Measurements from ENCODE around the gene KRT13.

KRT13 gene

DNA sequence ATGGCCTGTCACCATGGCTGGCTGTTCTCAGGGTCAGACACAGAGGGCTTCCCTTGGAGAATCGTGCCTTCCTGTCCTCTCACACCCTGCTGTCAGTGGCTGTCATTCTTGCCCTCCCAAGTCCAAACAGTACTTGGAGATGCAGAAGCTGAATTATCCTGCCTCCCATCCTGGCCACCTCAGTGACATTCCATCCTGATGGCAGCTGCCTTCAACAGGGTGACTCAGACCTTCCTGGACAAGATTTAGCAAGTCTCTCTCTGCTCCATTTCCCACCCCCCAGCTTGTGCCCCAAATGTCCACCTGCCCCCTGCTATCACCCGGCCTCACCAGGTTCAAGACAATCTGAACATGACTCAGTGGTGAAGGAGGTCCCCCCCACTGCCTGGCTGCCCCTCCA lies 10.9 kb downstream of the KRT13 start:
- no CpG with 5 or more reads among the region's 2 CpGs for WGBS, 2 donors (ENCODE audit: extremely low coverage in 2 of 2, insufficient read length in 2 of 2, insufficient replicate concordance in 1 of 2)
- Histone ChIP-seq H2AK5ac (ENCODE audit: low read depth, low read length) (no peak overlapping the region), H2BK12ac (ENCODE audit: low read length) (no peak overlapping the region), H3K4me1 (ENCODE audit: control insufficient read depth in 2 of 2, insufficient read depth in 1 of 2, low read depth in 1 of 2, low read length in 2 of 2) (no peaks in the 10 kb centered on the region), H3K4me2 (ENCODE audit: insufficient read depth, low read length, poor library complexity, severe bottlenecking) (no peak overlapping the region), H2BK5ac (ENCODE audit: low read length) (no peak overlapping the region), H2AFZ (ENCODE audit: low read length) (no peak overlapping the region), H3K14ac (ENCODE audit: low read length) (peak overlapping the region; percentile 65), H3K36me3 (replicated peaks in 1 of 2; ENCODE audit: control insufficient read depth in 2 of 2, insufficient read depth in 2 of 2, low read length in 2 of 2) (no peaks in the 10 kb centered on the region), H3K4ac (ENCODE audit: low read length) (no peak overlapping the region), H3K9ac (ENCODE audit: low read depth, low read length, poor library complexity) (no peak overlapping the region), H4K91ac (ENCODE audit: low read depth, low read length, poor library complexity) (no peak overlapping the region), H3K4me3 (ENCODE audit: low read length in 2 of 2) (no peak overlapping the region), H3K9me3 (replicated peaks in 1 of 2; ENCODE audit: control insufficient read depth in 2 of 2, insufficient read depth in 1 of 2, low read depth in 1 of 2, low read length in 2 of 2) (no peaks in the 10 kb centered on the region), H3K79me1 (ENCODE audit: low read depth, low read length) (no peaks in the 10 kb centered on the region), H2BK120ac (ENCODE audit: low read depth, low read length) (no peak overlapping the region), H2BK15ac (ENCODE audit: low read length) (no peak overlapping the region), H3K27ac (replicated peaks; ENCODE audit: low read length) (no peak overlapping the region), H3K27me3 (ENCODE audit: control insufficient read depth in 3 of 3, insufficient read depth in 3 of 3, low read depth in 1 of 3, low read length in 3 of 3) (peaks cover 0 to 4% (median 0%) of the 10 kb centered on the region in 3 experiments), H4K8ac (ENCODE audit: low read depth, low read length) (no peak overlapping the region), H3K18ac (ENCODE audit: low read length) (no peak overlapping the region), H3K23ac (ENCODE audit: low read depth, low read length, poor library complexity) (no peak overlapping the region)
- no peak for DNase-seq (ENCODE audit: low spot score)

DNA sequence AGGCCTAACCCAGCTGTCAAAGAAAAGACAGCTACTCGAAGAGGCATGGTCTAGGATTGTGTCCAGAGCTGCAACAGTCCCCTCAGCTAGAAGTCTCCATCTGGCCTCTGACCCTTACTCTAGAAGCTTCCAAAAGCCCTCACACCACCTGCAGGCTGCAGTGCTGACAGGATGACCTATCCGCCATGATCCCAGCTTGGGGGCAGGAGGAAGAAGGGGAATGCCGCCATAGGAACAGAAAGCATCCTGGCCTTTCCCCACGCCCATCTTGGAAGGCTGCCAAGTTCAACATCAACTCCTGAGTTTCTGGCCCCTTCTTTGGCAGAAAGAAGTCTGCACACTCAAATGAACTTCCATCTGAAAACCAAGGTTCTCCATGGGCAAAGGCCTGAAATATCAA lies 12.6 kb downstream of the KRT13 start:
- Histone ChIP-seq H3K27ac (replicated peaks; ENCODE audit: low read length) (no peak overlapping the region), H3K14ac (ENCODE audit: low read length) (no peak overlapping the region), H3K9ac (ENCODE audit: low read depth, low read length, poor library complexity) (no peak overlapping the region), H3K79me1 (ENCODE audit: low read depth, low read length) (no peaks in the 10 kb centered on the region), H2BK15ac (ENCODE audit: low read length) (no peak overlapping the region), H2BK120ac (ENCODE audit: low read depth, low read length) (no peak overlapping the region), H3K27me3 (ENCODE audit: control insufficient read depth in 3 of 3, insufficient read depth in 3 of 3, low read depth in 1 of 3, low read length in 3 of 3) (peaks cover 0 to 14% (median 0%) of the 10 kb centered on the region in 3 experiments), H3K4me2 (ENCODE audit: insufficient read depth, low read length, poor library complexity, severe bottlenecking) (no peak overlapping the region), H3K4me3 (ENCODE audit: low read length in 2 of 2) (no peak overlapping the region), H3K36me3 (replicated peaks in 1 of 2; ENCODE audit: control insufficient read depth in 2 of 2, insufficient read depth in 2 of 2, low read length in 2 of 2) (no peaks in the 10 kb centered on the region), H2BK12ac (ENCODE audit: low read length) (no peak overlapping the region), H3K9me3 (replicated peaks in 1 of 2; ENCODE audit: control insufficient read depth in 2 of 2, insufficient read depth in 1 of 2, low read depth in 1 of 2, low read length in 2 of 2) (no peaks in the 10 kb centered on the region), H4K8ac (ENCODE audit: low read depth, low read length) (no peak overlapping the region), H2BK5ac (ENCODE audit: low read length) (no peak overlapping the region), H2AK5ac (ENCODE audit: low read depth, low read length) (no peak overlapping the region), H3K4ac (ENCODE audit: low read length) (no peak overlapping the region), H4K91ac (ENCODE audit: low read depth, low read length, poor library complexity) (no peak overlapping the region), H2AFZ (ENCODE audit: low read length) (no peak overlapping the region), H3K23ac (ENCODE audit: low read depth, low read length, poor library complexity) (no peak overlapping the region), H3K4me1 (ENCODE audit: control insufficient read depth in 2 of 2, insufficient read depth in 1 of 2, low read depth in 1 of 2, low read length in 2 of 2) (no peaks in the 10 kb centered on the region), H3K18ac (ENCODE audit: low read length) (no peak overlapping the region)
- no peak for DNase-seq (ENCODE audit: low spot score)
- WGBS, 2 donors (ENCODE audit: extremely low coverage in 2 of 2, insufficient read length in 2 of 2, insufficient replicate concordance in 1 of 2), result no CpG with 5 or more reads among the region's 4 CpGs

DNA sequence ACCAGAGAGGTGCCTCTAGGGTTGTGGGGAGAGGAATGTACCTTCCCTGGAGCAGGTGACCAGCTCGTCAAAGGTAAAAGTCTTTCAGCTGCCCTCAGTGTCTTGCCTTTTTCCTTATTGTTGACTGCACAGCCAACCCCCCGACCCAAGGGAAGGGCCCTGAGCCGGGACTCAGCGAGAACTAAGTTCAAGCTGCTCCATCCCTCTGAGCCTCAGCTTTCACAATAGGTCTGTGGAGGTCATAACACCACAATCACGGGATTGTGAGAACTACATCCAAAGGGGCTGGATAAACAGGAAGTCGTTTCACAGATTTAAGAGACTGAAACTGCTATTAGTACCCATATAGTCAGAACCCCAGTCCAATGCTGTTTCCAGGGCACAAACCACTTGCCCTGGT lies 13.1 kb downstream of the KRT13 start:
- Histone ChIP-seq H3K79me1 (ENCODE audit: low read depth, low read length) (no peaks in the 10 kb centered on the region), H4K8ac (ENCODE audit: low read depth, low read length) (no peak overlapping the region), H4K91ac (ENCODE audit: low read depth, low read length, poor library complexity) (no peak overlapping the region), H3K9me3 (replicated peaks in 1 of 2; ENCODE audit: control insufficient read depth in 2 of 2, insufficient read depth in 1 of 2, low read depth in 1 of 2, low read length in 2 of 2) (no peaks in the 10 kb centered on the region), H2AK5ac (ENCODE audit: low read depth, low read length) (no peak overlapping the region), H2BK120ac (ENCODE audit: low read depth, low read length) (no peak overlapping the region), H3K4me1 (ENCODE audit: control insufficient read depth in 2 of 2, insufficient read depth in 1 of 2, low read depth in 1 of 2, low read length in 2 of 2) (no peaks in the 10 kb centered on the region), H2BK15ac (ENCODE audit: low read length) (no peak overlapping the region), H3K4me3 (ENCODE audit: low read length in 2 of 2) (no peak overlapping the region), H3K9ac (ENCODE audit: low read depth, low read length, poor library complexity) (no peak overlapping the region), H2AFZ (ENCODE audit: low read length) (no peak overlapping the region), H3K4ac (ENCODE audit: low read length) (no peak overlapping the region), H2BK12ac (ENCODE audit: low read length) (no peak overlapping the region), H3K36me3 (replicated peaks in 1 of 2; ENCODE audit: control insufficient read depth in 2 of 2, insufficient read depth in 2 of 2, low read length in 2 of 2) (no peaks in the 10 kb centered on the region), H3K23ac (ENCODE audit: low read depth, low read length, poor library complexity) (no peak overlapping the region), H3K14ac (ENCODE audit: low read length) (no peak overlapping the region), H3K4me2 (ENCODE audit: insufficient read depth, low read length, poor library complexity, severe bottlenecking) (no peak overlapping the region), H3K27ac (replicated peaks; ENCODE audit: low read length) (no peak overlapping the region), H3K18ac (ENCODE audit: low read length) (no peak overlapping the region), H3K27me3 (ENCODE audit: control insufficient read depth in 3 of 3, insufficient read depth in 3 of 3, low read depth in 1 of 3, low read length in 3 of 3) (peaks cover 0 to 16% (median 0%) of the 10 kb centered on the region in 3 experiments), H2BK5ac (ENCODE audit: low read length) (no peak overlapping the region)
- no peak for DNase-seq (ENCODE audit: low spot score)
- no CpG with 5 or more reads among the region's 6 CpGs for WGBS, 2 donors (ENCODE audit: extremely low coverage in 2 of 2, insufficient read length in 2 of 2, insufficient replicate concordance in 1 of 2)

DNA sequence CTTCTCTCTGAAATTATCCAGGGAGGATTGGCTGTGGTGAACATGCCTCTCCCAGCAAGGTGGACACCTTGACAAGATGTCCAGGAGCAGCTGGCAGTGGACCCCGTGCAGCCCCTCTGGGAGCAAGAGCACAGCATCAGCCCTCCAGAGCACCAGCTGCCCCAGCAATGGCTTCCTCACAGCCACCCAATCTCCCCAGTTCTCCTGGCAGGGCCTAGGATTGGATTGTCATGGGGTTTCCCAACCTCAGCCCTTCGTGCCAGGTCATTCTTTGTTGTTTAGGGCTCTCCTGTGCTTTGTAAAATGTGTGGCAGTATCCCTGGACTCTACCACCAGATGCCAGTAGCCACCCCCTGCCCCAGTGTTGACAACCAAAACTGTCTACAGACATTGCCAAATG lies 13.9 kb downstream of the KRT13 start:
- Histone ChIP-seq H3K23ac (ENCODE audit: low read depth, low read length, poor library complexity) (no peak overlapping the region), H2AK5ac (ENCODE audit: low read depth, low read length) (no peak overlapping the region), H3K18ac (ENCODE audit: low read length) (no peak overlapping the region), H2BK5ac (ENCODE audit: low read length) (no peak overlapping the region), H2BK12ac (ENCODE audit: low read length) (no peak overlapping the region), H2AFZ (ENCODE audit: low read length) (no peak overlapping the region), H3K36me3 (replicated peaks in 1 of 2; ENCODE audit: control insufficient read depth in 2 of 2, insufficient read depth in 2 of 2, low read length in 2 of 2) (no peaks in the 10 kb centered on the region), H2BK15ac (ENCODE audit: low read length) (no peak overlapping the region), H3K27ac (replicated peaks; ENCODE audit: low read length) (no peak overlapping the region), H3K27me3 (ENCODE audit: control insufficient read depth in 3 of 3, insufficient read depth in 3 of 3, low read depth in 1 of 3, low read length in 3 of 3) (peaks cover 0 to 20% (median 0%) of the 10 kb centered on the region in 3 experiments), H3K14ac (ENCODE audit: low read length) (no peak overlapping the region), H4K91ac (ENCODE audit: low read depth, low read length, poor library complexity) (no peak overlapping the region), H3K4ac (ENCODE audit: low read length) (no peak overlapping the region), H3K4me3 (ENCODE audit: low read length in 2 of 2) (no peak overlapping the region), H3K9ac (ENCODE audit: low read depth, low read length, poor library complexity) (no peak overlapping the region), H4K8ac (ENCODE audit: low read depth, low read length) (no peak overlapping the region), H3K9me3 (replicated peaks in 1 of 2; ENCODE audit: control insufficient read depth in 2 of 2, insufficient read depth in 1 of 2, low read depth in 1 of 2, low read length in 2 of 2) (no peaks in the 10 kb centered on the region), H3K4me1 (ENCODE audit: control insufficient read depth in 2 of 2, insufficient read depth in 1 of 2, low read depth in 1 of 2, low read length in 2 of 2) (no peaks in the 10 kb centered on the region), H3K79me1 (ENCODE audit: low read depth, low read length) (no peaks in the 10 kb centered on the region), H3K4me2 (ENCODE audit: insufficient read depth, low read length, poor library complexity, severe bottlenecking) (no peak overlapping the region), H2BK120ac (ENCODE audit: low read depth, low read length) (no peak overlapping the region)
- no CpG with 5 or more reads among the region's 2 CpGs for WGBS, 2 donors (ENCODE audit: extremely low coverage in 2 of 2, insufficient read length in 2 of 2, insufficient replicate concordance in 1 of 2)
- DNase-seq (ENCODE audit: low spot score), result no peak
